ENCODE measurements around the gene EXOC4. TPM values are rescaled to one million over a fixed set of nuclear protein-coding genes. Genes with fewer than 3 reads are reported as not detected.

EXOC4 gene
- total RNA-seq, 2 experiments from 2014 or later, result 58.0 to 59.9 TPM

GRCh38 chr7:134065415-134065814 lies 812.5 kb downstream of the EXOC4 start:
- peaks cover 65% of the 10 kb centered on the region for H3K36me3 Mint-ChIP-seq (ENCODE audit: low read depth)
- TF ChIP-seq CTCF (IDR thresholded peaks at IDR 0.05), result no peak
- no peaks in the 10 kb centered on the region for H3K4me1 ChIP-seq (ENCODE audit: insufficient read depth, low read length)
- H3K9me3 ChIP-seq (ENCODE audit: control insufficient read depth in 1 of 2, insufficient read depth in 1 of 2, low read length in 2 of 2), result no peaks in the 10 kb centered on the region
- ChIA-PET CTCF (no interaction called here), POLR2A (no interaction called here)
- H3K9me3 Mint-ChIP-seq, result no peaks in the 10 kb centered on the region
- DNase-seq (no peak), ATAC-seq (ENCODE audit: poor library complexity) (no peak)
- no peak overlapping the region for H3K4me3 ChIP-seq (ENCODE audit: low read length)
- no peaks in the 10 kb centered on the region for H3K27me3 ChIP-seq (ENCODE audit: control insufficient read depth in 1 of 2, insufficient read depth in 2 of 2, low read length in 2 of 2)
- H3K27ac Mint-ChIP-seq, result no peak overlapping the region
- no peak overlapping the region for H3K27ac ChIP-seq (ENCODE audit: low read depth in 1 of 2, low read length in 2 of 2)
- H3K36me3 ChIP-seq (ENCODE audit: insufficient read depth, low read length), result no peaks in the 10 kb centered on the region
- H3K4me1 Mint-ChIP-seq (ENCODE audit: low read depth), result no peaks in the 10 kb centered on the region
- H3K27me3 Mint-ChIP-seq, result no peaks in the 10 kb centered on the region
- no peak overlapping the region for H3K4me3 Mint-ChIP-seq
- intact Hi-C loops (cut with DNase I, micrococcal nuclease), result no loop called here

- no peak for DNase-seq
- POLR2A ChIA-PET, result no interaction called here
- no peak overlapping the region for H3K27ac Mint-ChIP-seq
- H3K4me3 Mint-ChIP-seq, result no peak overlapping the region
- Histone ChIP-seq H3K36me3 (ENCODE audit: insufficient read depth, low read length) (no peaks in the 10 kb centered on the region), H3K4me3 (ENCODE audit: low read length) (no peak overlapping the region), H3K9me3 (ENCODE audit: control insufficient read depth in 1 of 2, insufficient read depth in 1 of 2, low read length in 2 of 2) (no peaks in the 10 kb centered on the region), H3K27ac (ENCODE audit: low read depth in 1 of 2, low read length in 2 of 2) (no peak overlapping the region), H3K4me1 (ENCODE audit: insufficient read depth, low read length) (no peaks in the 10 kb centered on the region), H3K27me3 (ENCODE audit: control insufficient read depth in 1 of 2, insufficient read depth in 2 of 2, low read length in 2 of 2) (no peaks in the 10 kb centered on the region)
- no peak for ATAC-seq (ENCODE audit: poor library complexity)
- H3K36me3 Mint-ChIP-seq (ENCODE audit: low read depth), result peaks cover 72% of the 10 kb centered on the region
- no peaks in the 10 kb centered on the region for H3K4me1 Mint-ChIP-seq (ENCODE audit: low read depth)
- TF ChIP-seq CTCF (IDR thresholded peaks at IDR 0.05), result no peak
- CTCF ChIA-PET, result interaction anchor here (1.3 kb wide), 1 partner anchor 10 kb away, joined by 3 read pairs; no protein-coding TSS in a partner anchor
- intact Hi-C loops (cut with DNase I, micrococcal nuclease), result no loop called here
- no peaks in the 10 kb centered on the region for H3K9me3 Mint-ChIP-seq
- no peaks in the 10 kb centered on the region for H3K27me3 Mint-ChIP-seq
Observed at GRCh38 chr7:134067164-134067563, 814.3 kb downstream of the EXOC4 start.

- ATAC-seq (ENCODE audit: poor library complexity), result no peak
Observed at GRCh38 chr7:134068670-134069069, 815.8 kb downstream of the EXOC4 start.

More at GRCh38 chr7:134068670-134069069, 815.8 kb downstream of the EXOC4 start:
- Histone ChIP-seq H3K4me3 (ENCODE audit: low read length) (no peak overlapping the region), H3K9me3 (ENCODE audit: control insufficient read depth in 1 of 2, insufficient read depth in 1 of 2, low read length in 2 of 2) (no peaks in the 10 kb centered on the region), H3K27me3 (ENCODE audit: control insufficient read depth in 1 of 2, insufficient read depth in 2 of 2, low read length in 2 of 2) (no peaks in the 10 kb centered on the region), H3K4me1 (ENCODE audit: insufficient read depth, low read length) (no peaks in the 10 kb centered on the region), H3K27ac (ENCODE audit: low read depth in 1 of 2, low read length in 2 of 2) (no peak overlapping the region), H3K36me3 (ENCODE audit: insufficient read depth, low read length) (no peaks in the 10 kb centered on the region)
- DNase-seq, result no peak
- POLR2A ChIA-PET, result no interaction called here
- Mint-ChIP-seq H3K4me3 (no peak overlapping the region), H3K27me3 (no peaks in the 10 kb centered on the region), H3K4me1 (ENCODE audit: low read depth) (no peaks in the 10 kb centered on the region), H3K36me3 (ENCODE audit: low read depth) (peaks cover 70% of the 10 kb centered on the region), H3K27ac (no peak overlapping the region), H3K9me3 (peaks cover 3% of the 10 kb centered on the region)
- TF ChIP-seq CTCF (IDR thresholded peaks at IDR 0.05), result no peak
- CTCF ChIA-PET, result no interaction called here
- intact Hi-C loops (cut with DNase I, micrococcal nuclease), result no loop called here
